ENCODE results near the gene COPZ2.
"Not testable (repeated sequence)": the region's sequence is repeated elsewhere in the genome, so short reads cannot be mapped to it uniquely, and the experiment has no call there.

The COPZ2 gene

DNA sequence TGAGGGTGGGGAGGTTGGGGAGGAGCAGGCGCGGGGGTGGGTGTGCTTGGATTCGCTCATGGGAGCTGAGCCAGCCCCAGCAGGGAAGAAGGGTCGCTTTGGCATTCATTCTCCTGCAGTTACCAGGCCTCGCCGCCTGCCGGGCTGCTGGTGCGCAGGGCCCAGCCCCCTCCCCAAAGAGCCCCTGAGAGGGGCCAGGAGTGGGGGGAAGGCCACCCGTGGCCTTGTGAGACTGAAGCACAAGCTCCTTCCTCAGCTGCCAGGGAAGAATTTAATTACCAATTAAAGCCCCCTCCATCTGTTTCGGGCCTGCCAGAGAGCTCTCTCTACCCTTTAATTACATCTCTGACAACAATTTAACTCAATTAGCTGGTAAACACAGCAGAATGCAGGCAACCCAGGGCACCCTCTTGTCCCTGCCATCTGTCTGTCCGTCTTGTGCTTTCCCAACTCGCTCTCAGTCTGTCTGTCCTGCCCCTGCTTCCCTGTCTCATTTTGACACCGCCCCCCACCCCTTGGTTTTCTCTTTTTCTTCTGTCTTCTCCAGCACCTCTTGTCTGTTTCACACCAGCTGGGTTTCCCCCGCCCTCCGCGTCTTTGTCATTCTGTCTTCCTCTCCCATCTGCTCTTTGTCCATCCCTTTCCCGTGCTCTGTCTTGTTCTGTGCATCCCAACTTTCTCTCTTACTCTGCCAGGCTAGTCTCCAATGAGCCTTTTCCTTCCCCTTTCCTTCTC lies 34.0 kb downstream of the COPZ2 start:
- no peak for DNase-seq

DNA sequence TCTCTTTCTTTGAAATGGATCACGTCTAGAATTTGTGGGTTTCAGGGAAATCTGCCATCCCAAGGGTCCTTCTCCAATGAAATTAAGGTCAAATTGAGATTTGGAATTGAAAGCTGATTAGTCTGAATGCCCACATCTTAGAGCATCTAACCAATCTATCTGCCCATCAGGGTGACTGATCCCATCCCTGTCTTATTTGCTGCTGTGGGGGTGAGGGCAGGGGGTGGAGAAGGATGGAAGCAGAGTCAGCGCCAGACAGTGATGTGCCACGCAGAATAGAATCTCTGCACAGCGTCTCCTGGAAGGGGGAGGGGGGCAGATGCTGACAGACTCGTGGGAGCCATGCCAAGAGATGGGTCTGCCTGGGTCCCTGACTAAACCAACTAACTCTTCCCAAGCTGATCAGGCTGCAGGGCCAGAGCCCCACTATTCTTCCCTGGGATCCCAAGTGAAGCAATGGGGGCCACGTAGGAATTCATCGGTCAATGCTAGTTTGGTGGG lies 34.6 kb downstream of the COPZ2 start:
- no peak for DNase-seq

DNA sequence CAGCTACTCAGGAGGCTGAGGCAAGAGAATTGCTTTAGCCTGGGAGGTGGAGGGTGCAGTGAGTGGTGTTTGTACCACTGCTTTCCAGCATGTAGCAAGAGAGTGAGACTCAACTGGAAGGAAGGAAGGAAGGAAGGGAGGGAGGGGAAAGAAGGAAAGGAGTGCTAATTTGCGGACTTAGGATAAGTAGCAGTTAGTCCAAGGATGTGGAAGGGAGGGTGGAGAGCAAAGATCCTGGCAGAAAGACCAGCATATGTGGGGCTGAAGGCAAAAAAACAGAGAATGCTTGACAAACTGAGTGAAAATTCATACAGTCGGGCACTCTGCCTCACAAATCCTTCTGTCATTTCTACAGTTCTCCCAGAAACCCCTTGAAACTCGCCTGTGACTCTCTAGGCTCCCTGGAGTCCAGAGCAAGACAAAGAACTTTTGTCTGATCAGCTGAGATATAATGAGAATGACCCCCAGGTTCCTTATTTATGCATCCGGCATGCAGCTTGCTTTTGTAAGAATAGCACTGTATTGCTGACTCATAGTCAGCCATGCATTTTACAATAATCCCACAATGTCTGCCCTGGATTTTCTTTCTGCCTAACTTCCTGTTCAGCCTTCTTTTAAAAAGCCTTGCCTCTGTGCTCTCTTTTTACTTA lies 35.2 kb downstream of the COPZ2 start:
- peak; percentile 65 to 66 for DNase-seq

DNA sequence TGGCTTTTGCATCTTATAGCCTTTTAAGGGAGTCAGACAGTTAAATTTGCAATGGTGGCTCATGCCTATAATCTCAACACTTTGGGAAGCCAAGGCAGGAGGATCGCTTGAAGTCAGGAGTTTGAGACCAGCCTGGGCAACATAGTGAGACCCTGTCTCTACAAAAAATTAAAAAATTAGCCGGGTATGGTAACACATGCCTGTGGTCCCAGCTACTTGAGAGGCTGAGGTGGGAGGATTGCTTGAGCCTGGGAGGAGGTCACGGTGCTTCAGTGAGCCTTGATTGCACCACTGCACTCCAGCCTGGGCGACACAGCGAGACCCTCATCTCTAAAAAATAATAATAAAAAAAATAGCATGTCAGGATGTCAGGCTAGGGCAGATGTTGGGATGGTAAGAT lies 35.9 kb downstream of the COPZ2 start:
- DNase-seq, result not testable (repeated sequence)

DNA sequence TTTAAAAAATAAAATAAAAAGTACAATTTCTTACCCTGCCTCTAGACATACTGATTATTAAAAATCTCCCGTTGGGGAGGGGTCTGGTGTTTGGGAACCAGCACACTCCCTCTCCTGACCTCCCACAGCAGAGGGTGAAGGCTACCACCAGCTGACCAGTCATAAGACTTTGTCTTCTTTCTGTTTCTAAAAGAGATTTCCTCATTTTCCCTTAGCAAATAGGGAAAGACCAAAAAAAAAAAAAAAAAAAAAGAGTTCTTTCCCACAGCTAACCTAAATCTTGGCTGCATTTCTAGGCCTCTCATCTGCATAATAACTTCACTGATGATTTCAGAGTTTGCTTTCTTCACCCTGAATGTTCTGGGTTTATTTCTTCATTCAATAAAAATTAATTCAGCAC lies 36.4 kb downstream of the COPZ2 start:
- no peak for DNase-seq

DNA sequence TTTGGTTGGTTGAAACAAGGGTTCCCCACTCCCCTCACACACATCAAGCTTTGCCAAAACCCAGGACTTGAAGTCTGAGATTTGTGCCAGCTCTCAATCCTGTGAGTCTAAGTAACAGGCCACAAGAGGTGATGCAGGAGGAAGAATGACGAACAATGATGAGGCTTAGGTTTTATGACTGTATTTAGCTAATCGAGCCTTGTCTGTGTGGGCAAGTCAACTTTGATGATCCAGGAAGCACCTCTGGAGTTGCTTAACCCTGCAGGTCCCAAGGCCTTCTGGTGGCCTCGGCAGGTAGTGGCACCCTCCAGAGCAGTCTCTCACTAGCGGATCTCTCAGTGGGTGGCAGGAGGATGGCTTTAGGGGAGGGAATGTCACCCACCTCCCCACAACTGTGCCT lies 38.0 kb downstream of the COPZ2 start:
- DNase-seq, result peak in 1 of 2 experiments; percentile 21

DNA sequence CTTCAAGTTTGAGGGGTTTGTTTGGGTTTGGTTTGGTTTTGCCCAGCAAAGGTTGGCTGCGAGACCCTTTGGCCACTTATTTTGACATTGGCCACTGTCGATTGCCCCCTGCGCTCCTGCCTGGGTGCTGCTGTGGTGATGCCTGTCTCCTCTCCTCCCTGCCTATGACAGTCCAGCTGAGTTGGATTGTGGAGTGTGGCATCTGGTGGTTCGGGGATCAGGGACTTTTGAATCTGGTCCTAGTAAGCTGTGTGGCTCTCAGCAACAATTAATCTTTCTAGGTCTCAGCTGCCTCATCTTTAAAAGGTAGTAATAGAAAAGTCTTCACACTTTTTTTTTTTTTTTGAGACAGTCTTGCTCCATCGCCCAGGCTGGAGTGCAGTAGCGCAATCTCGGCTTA lies 39.6 kb downstream of the COPZ2 start:
- no peak for DNase-seq

DNA sequence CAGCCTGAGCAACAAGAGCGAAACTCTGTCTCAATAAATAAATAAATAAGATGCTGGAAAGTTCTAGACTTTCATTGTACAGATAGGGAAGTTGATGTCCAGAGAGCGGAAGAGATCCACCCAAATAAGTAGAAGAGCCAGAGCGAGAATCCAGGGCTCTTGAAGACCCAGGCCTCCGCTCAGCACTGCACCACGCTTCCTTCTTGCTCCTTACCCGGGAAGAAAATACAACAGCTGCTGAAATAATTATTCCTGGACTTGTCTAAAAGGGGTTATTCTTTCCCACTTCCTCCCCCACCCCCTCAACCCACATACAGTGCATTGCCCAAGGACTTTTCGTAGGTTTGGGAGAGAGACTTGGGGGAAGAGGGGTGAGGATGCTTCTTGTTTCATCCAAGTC lies 40.0 kb downstream of the COPZ2 start:
- no peak for DNase-seq

DNA sequence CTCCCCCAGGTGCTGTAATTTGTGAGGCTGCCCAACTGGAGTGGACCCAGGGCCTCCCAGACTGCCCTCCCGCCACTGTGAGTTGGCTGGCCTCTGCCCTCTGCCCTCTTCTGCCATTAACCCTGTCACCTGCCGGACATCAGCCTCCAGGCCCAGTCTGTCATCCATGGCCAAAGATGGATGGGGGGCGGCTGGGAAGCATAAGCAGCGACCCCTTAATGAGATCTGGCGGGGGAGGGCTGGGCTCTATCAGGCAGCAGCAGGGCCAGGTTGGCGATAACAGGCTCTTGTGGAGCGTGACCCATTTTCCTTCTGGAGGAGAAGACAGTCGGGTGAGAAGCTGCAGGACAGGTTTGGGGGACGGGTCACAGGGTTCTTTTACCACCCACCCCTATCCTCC lies 41.4 kb downstream of the COPZ2 start:
- DNase-seq, result no peak

DNA sequence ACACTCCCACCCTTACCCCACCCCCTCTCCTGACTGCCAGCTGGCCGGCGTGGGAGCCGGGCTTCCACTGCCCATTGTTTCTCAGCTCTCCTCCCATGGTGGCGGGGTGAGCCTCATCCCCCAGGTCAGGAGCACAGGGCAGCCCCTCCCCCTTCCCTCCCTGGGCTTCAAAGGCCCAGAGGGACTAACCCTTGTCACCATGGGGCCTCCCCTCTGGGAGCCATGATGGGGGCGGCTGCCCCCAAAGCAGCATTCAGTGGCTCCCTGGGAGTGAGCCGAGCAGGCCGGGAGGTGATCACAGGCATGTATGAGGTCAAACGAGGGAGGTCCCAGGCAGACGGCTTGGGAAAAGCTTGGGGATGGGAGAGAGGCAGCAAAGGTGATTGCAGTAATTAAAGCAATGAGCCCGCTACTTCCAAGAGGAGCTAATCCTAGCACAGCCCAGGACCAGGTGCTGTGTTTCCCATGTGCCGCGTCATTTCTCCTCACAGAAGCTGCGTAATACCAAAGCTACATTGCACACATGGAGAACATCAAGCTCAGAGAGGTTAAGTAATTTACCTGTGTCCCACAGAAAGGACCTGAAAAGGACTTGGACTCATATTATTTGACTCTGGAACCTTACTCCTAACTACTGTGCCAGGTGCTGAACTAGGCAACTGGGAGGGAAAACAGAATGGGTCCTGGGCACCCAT lies 42.2 kb downstream of the COPZ2 start:
- DNase-seq, result no peak

DNA sequence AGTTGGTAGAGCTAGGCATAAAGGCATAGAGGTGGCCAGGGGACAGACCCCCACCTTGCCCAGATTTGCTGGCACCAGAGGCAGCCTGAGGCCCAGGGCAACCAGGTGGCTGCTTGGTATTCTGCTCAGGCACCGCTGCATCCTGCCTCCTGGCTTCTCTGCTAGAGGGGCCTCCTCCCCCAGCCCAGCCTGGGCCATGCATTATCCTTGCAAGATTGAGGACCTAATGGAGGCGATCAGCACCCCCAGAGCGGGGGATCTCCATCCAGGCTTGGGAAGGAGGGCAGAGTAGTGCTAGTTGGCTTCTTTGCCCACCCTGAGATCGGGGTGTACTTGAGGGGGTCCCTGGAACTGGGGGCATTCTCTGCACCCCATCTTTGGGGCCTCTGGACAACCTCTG lies 42.9 kb downstream of the COPZ2 start:
- no peak for DNase-seq

DNA sequence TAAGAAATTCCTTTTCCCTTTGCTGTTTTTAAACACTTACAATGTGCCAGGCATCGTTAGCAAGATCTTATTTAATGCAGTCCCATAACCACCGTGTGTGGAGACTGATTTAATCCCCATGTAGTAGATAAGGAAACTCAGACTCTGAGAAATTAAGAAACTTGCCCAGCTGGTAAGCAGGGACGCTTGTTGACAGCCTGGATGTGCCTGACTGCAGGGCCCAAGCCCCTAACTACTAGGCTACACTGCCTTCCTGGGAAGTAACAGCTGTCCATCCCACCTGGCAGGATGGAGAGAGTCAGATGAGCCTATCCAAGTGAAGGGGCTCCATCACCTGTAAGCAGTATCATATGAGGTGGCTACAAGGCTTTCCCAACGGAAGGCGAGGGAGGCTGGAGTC lies 43.6 kb downstream of the COPZ2 start:
- no peak for DNase-seq

DNA sequence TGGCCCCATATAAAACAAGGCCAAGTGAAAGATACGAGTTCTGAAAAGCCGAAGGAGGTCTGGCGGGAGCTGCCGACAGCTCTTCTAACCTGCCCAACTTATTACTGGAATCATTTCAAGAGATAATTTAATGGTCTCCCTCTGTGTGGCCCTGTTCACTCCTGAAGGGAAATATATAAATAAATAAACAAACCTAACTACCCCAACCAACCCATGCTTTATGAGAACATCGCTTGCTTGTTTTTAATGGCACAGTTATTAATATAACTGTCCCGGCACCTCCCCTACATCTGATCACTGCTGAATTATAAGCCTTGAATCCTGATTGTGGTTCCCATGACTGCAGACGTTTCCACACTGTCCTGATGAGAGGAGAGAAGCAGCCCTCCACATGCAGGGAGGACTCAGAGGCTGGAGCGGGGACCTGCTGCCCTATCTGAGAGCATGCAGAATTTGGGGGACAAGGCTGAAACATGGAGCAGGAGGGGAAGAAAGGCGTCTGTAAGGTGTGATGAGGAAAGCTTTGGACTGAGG lies 44.5 kb downstream of the COPZ2 start:
- no peak for DNase-seq

DNA sequence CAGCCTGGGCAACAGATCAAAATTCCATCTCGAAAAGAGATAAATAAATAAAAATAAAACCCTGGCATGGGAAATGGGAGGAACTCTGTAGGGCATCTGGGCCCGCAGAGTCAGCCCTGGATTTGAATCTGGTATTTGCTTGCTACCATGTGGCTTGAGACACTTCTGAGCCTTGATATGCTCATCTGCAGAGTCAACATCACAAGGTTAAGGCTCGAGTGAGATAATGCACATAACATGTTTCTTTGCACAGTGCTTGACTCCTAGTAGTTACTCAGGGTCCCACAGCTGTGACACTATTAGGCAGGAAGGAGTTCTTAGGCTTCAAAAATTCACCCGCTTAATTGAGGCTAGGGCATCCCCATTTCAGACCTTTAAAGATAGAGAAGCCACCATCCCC lies 45.4 kb downstream of the COPZ2 start:
- no peak for DNase-seq

DNA sequence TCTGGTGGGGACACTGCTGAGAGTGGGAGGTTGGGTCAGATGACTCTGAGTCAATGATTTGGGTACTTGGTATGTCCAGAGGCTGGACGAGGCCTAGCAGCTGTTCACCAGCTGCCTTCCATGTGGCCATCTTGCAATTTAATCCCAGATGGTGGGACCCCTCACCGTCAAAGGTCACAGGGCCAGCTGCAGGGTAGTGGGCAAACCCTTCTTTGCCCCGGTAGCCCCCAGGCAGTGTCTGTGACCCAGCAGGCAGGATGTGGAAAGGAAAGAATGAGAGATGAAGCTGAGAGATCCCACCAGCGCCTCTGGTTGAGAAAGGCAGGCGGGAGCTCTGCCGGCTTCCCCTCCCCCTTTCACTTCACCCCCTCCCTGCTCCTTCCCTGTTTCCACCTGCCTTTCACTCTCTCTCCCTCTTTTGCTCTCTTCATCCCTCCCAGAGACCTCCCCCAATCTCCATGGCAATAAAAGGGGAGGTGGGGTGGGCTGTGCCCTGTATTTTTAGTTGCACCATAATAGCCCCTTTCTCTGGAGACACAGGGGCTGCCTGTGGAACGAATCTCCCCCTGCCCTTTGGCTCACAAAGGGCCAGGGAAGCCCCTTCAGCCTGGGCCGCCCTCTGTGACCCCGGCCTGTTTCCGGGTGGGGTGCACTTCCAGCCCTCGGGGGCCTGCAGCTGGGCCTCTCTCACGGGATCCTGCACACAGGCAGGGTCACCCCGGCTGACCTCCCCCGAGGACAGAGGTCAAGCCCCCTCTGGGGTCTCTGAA lies 46.5 kb downstream of the COPZ2 start:
- DNase-seq, result no peak

DNA sequence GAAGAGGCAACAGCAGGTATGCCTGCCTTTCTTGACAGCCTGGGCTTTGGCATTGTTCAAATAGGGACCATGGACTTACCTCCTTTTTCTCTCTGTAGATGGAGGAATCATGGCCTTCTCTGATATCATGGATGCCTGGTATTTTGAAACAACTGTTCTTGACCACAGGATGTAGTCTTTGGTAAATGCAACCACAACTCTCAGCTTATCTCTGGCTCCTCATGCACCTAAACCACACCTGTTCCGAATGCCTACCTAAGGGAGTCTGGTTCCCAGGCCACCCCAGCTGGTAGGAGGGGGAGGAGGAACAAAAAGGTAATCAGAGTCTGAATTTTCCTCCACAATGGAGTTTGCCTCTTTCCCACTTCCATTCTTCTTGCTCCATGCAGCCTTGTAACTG lies 47.9 kb downstream of the COPZ2 start:
- DNase-seq, result no peak

DNA sequence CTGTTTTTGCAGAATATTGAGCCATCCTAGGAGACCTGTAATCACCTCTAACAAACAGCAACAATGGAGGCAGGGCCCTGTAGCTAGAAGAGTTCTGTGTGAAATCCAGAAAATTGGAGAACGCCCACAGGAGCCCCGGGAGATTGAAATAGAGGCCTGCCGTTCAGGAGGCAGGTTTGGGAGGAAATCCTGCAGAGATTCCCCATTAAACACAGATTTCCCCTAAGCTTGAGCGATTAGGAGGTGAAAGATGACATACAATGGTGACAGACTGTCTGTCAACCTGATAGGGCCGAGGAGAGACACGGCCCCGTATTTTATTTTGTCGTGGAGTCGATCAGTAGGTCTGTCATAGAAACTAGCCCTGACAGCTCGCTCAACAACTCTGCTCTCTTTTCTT lies 48.4 kb downstream of the COPZ2 start:
- DNase-seq, result no peak

DNA sequence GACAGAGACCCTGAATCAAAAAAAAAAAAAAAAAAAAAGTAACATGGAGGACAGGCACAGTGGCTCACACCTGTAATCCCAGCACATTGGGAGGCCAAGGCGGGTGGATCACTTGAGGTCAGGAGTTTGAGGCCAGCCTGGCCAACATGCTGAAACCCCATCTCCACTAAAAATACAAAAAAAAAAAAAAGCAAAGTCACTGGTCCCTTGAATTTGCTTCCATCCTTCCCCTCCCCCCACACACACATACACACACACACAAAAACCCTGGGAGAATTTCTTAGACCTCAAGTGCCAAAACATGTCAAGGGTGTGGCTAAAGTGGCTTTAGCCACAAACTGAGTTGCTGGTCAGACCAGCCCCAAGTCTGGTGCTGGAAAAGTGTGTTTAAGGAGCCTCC lies 49.2 kb downstream of the COPZ2 start:
- DNase-seq, result not testable (repeated sequence)

DNA sequence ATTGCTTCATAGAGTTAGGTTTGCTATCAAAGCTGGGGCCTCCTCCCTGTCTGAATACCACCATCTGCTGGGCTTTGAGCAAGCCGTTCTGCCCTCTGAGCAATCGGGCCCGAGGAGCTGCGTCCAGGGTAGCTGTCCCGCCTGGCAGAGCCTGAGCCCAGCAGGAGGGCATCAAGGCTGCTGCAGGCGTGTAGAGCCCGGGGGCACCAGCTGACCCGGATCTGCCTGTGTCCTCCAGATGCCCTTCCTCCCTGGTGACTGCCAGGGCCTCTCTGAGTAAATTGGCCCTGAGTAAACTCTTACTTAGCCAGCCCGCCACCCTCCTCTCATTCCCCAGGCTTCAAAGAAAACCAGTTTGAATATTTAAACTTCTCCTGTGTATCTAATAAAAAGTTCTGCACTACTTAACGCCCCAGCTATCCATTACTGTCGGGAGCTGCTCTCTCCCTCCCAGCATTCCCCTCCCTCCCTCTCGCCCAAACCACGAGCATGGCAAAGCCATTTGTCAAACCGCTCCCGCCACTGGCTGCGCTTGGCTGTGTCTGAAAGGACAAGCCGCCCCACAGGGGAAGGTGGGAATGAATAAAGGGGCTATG lies 50.3 kb downstream of the COPZ2 start:
- peak; percentile 55 to 70 for DNase-seq

DNA sequence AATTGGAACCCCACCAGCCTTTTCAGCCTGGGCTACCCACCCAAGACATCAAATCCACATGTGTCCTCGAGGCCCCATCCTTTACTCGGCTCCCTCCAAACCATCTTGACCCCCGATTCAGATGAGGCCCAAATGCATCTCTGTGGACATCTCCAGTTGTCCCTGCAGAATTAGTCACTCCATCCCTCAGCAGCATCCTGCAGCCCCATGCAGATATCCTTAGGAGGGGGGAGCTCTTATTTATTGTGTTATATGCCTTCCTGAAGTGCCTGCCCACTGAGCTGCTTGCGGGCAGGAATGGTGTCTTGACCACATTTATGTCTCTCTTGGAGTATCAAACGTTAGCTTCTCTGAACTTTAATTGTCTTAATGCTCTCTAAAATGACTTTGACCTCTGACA lies 51.1 kb downstream of the COPZ2 start:
- no peak for DNase-seq

DNA sequence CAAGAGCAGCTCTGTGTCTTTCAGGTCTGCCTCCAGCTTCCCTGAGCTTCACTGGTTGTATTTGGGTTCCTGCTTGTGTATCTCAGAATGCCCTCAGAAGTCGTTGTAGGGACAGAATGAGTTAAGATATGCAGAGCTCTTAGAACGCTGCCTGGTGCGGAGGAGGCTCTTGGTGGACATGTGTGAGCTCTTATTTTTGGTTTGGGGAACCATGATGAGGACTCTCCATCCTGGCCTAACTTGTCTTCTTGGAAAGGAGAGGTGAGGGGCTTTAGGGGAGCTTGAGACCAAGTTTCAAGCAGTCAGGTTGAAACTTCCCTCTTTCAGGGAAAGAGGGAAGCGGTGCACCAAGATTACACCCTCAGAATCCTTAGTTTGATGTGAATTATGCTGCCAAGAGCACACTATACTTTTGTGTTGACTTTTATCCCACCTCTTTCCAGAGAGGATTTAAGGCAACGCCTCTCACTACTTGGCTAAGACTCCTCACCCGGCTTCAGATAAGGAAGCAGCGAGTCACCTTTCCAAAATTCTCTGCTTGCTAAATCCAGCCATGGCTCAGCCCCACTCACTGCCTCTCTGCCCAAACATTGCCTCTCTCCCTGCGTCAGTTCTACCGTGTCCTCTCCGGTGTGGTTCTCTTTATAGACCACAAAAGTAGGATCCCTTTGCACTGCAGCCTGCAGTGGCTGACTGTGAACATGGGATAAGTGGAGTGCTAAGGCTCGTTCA lies 53.9 kb downstream of the COPZ2 start:
- no peak for DNase-seq
